Urinary bladder (tissue), 4 donors: Measurements from ENCODE around the gene CBR4. TPM values are rescaled to one million over a fixed set of nuclear protein-coding genes. Genes with fewer than 3 reads are reported as not detected.

ENCODE experiments used
- DNase-seq: peaks from one replicate; pipeline ENCODE4 v3.0.0-alpha.2; 2015; ENCODE audit errors: extremely low spot score
- H3K27ac ChIP-seq: one replicate; pipeline ENCODE4 v1.5.1; 2013; ENCODE audit warnings: low read depth, mild to moderate bottlenecking, moderate library complexity
- H3K36me3 ChIP-seq: one replicate; pipeline ENCODE4 v1.6.1; 2013; ENCODE audit warnings: mild to moderate bottlenecking, moderate library complexity; ENCODE audit not compliant: insufficient read depth
- H3K4me1 ChIP-seq: one replicate; pipeline ENCODE4 v1.6.1; 2013; ENCODE audit warnings: mild to moderate bottlenecking, moderate library complexity; ENCODE audit not compliant: insufficient read depth
- H3K4me3 ChIP-seq: one replicate; pipeline ENCODE4 v1.5.1; 2013; ENCODE audit warnings: low read depth, low read length
- WGBS: extraction: QIAGEN DNeasy Blood & Tissue Kit; methylation state at CpG from one replicate; pipeline ENCODE4 v1.1.7; 2013; 5-methylcytosine and 5-hydroxymethylcytosine counted together
- polyA plus RNA-seq: library from polyadenylated mRNA; stranded (reverse); fragments of 200-250 nt; gene quantifications from one replicate; pipeline ENCODE4 v1.2.3, GENCODE V29; 2013
- total RNA-seq: library from RNA; depleted of rRNA; stranded (reverse); fragments of >200 nt; gene quantifications from one replicate; pipeline ENCODE4 v1.2.3, GENCODE V29; 2014
- donor health status: healthy with polysubstance abuse.
- donor health status: healthy.

Gene CBR4
- 41.2 TPM for total RNA-seq
- polyA plus RNA-seq, result 9.6 TPM

DNA sequence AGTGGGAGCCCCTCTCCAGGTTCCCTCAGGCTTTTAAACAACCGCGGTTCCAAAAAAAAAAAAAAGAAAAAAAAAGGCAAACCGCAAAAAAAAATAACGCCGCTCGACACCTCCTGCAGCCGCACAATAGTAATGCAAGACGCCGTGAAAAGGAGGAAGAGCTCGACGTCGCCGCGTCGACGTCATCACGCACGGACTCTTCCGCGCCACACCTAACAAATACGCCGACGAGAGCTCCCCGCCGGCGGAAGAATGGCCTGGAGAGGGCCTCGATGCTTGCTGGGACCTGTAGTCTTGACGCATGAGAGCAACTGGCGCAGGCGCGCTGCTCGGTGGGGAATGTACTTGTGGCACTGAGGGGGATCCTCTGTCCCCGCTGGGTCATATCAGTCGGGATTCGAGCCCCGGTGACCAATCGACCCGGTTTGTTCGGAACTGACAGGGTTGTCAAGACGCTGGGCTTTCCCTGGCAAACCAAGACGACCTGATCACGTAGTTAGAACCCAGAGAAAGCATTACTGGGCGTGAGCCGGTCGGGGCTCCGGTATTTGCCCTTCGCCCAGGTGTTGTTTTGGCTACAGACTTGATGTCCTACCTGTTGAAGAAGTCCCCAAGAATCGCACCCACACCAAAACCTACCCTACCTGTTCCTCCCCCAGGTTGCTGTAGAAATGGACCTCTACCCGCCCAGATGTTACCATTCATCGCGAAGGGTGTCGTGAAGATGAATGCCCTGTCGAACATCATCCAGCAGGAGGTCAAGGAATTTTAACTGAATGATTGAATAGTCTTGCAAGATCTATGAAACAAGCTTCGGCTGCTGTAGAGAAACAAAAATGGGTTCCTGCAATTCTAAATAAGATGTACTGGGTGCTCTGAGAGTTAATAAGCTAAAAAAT, at the start of gene CBR4:
TSS of gene CBR4 (minus strand) at position 131 of the 899 bp plus-strand sequence. CDS start 166 bp downstream, outside the sequence.
- DNase-seq, result peak; percentile 97
- peak within 1 kb of the TSS; percentile 67 for H3K4me3 ChIP-seq
- no peaks in the 10 kb centered on the region for H3K36me3 ChIP-seq
- under 1% methylated on average over 54 of the region's 54 CpGs for WGBS
- peaks cover 1% of the 10 kb centered on the region for H3K4me1 ChIP-seq
- H3K27ac ChIP-seq, result peak within 1 kb of the TSS; percentile 91

DNA sequence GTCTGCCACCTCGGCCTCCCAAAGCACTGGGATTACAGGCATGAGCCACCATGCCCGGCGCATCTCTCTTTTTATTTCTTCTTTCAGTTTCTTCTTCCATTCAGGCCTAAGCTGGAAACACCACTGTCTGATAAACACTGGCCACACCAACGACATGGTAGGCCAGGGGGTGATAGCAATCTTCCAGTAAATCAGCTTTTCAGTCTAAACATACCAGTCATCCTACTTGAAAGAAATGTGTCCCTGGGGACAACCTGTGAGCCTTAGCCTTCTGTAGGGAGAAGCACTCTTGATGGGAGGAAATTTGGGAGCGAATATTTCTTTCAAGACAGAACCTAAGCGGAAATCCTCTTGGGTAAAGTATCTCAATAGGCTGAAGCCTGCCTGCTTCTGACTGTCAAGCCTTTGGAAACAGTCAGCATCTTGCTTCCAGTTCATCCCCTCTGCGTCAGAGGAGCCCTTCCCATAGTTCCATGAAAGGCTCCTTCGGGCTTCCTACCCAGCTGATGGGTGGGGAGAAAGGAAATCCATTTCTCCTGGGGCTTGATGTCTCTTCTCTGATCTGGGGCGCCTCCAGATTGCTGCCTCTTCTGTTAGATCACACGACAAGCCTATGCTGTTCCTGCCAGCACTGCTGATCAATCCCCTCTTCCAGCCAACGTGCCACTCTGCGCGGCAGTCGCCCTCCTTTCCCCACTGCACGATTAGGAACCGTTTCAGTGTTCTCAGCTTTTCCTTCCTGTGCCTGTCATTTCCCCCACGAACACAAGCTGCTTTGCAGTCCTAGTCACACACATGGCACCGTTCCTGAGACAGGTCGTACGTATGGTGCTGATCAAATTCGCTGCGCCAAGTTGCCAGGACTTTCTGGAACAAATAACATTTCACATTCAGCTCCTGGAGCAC, 49.5 kb upstream of the CBR4 start:
- Histone ChIP-seq H3K4me1 (no peaks in the 10 kb centered on the region), H3K4me3 (no peak overlapping the region), H3K27ac (no peak overlapping the region), H3K36me3 (no peaks in the 10 kb centered on the region)
- 60% methylated on average over 22 of the region's 22 CpGs for WGBS
- no peak for DNase-seq

GRCh38 chr4:169058312-169058711, 48.3 kb upstream of the CBR4 start:
- H3K4me3 ChIP-seq, result no peak overlapping the region
- WGBS, result 88% methylated on average over 7 of the region's 7 CpGs
- no peaks in the 10 kb centered on the region for H3K36me3 ChIP-seq
- H3K4me1 ChIP-seq, result no peaks in the 10 kb centered on the region
- DNase-seq, result no peak
- H3K27ac ChIP-seq, result no peak overlapping the region

- H3K4me1 ChIP-seq, result no peaks in the 10 kb centered on the region
- no peak overlapping the region for H3K4me3 ChIP-seq
- 96% methylated on average over 6 of the region's 6 CpGs for WGBS
- H3K36me3 ChIP-seq, result no peaks in the 10 kb centered on the region
- H3K27ac ChIP-seq, result no peak overlapping the region
- no peak for DNase-seq
These were observed 44.8 kb upstream of the CBR4 start for GRCh38 chr4:169054879-169055278.

GRCh38 chr4:169052594-169052945, 42.5 kb upstream of the CBR4 start:
- H3K36me3 ChIP-seq, result no peaks in the 10 kb centered on the region
- H3K4me1 ChIP-seq, result no peaks in the 10 kb centered on the region
- 79% methylated on average over 6 of the region's 6 CpGs for WGBS
- H3K4me3 ChIP-seq, result no peak overlapping the region
- DNase-seq, result no peak
- H3K27ac ChIP-seq, result no peak overlapping the region

GRCh38 chr4:169051761-169052593, 41.9 kb upstream of the CBR4 start:
- H3K27ac ChIP-seq, result no peak overlapping the region
- DNase-seq, result no peak
- H3K4me3 ChIP-seq, result no peak overlapping the region
- 80% methylated on average over 10 of the region's 10 CpGs for WGBS
- H3K4me1 ChIP-seq, result no peaks in the 10 kb centered on the region
- no peaks in the 10 kb centered on the region for H3K36me3 ChIP-seq

- no peak overlapping the region for H3K27ac ChIP-seq
- no peak for DNase-seq
- WGBS, result 80% methylated on average over 9 of the region's 9 CpGs
These were observed 41.1 kb upstream of the CBR4 start for GRCh38 chr4:169050881-169051760.

GRCh38 chr4:169050284-169050683, 40.2 kb upstream of the CBR4 start:
- Histone ChIP-seq H3K4me1 (no peaks in the 10 kb centered on the region), H3K4me3 (no peak overlapping the region), H3K36me3 (no peaks in the 10 kb centered on the region), H3K27ac (no peak overlapping the region)
- DNase-seq, result no peak
- WGBS, result 44% methylated on average over 7 of the region's 7 CpGs

More at GRCh38 chr4:169050881-169051760, 41.1 kb upstream of the CBR4 start:
- no peaks in the 10 kb centered on the region for H3K4me1 ChIP-seq
- H3K36me3 ChIP-seq, result no peaks in the 10 kb centered on the region
- H3K4me3 ChIP-seq, result no peak overlapping the region

GRCh38 chr4:169048868-169049414, 38.9 kb upstream of the CBR4 start:
- H3K4me1 ChIP-seq, result no peaks in the 10 kb centered on the region
- no peak for DNase-seq
- WGBS, result 93% methylated on average over 9 of the region's 9 CpGs
- H3K36me3 ChIP-seq, result no peaks in the 10 kb centered on the region
- H3K27ac ChIP-seq, result no peak overlapping the region
- H3K4me3 ChIP-seq, result no peak overlapping the region

GRCh38 chr4:169047956-169048355, 37.9 kb upstream of the CBR4 start:
- WGBS, result 62% methylated on average over 4 of the region's 4 CpGs
- DNase-seq, result no peak
- no peak overlapping the region for H3K27ac ChIP-seq
- no peak overlapping the region for H3K4me3 ChIP-seq
- no peaks in the 10 kb centered on the region for H3K36me3 ChIP-seq
- H3K4me1 ChIP-seq, result no peaks in the 10 kb centered on the region

DNA sequence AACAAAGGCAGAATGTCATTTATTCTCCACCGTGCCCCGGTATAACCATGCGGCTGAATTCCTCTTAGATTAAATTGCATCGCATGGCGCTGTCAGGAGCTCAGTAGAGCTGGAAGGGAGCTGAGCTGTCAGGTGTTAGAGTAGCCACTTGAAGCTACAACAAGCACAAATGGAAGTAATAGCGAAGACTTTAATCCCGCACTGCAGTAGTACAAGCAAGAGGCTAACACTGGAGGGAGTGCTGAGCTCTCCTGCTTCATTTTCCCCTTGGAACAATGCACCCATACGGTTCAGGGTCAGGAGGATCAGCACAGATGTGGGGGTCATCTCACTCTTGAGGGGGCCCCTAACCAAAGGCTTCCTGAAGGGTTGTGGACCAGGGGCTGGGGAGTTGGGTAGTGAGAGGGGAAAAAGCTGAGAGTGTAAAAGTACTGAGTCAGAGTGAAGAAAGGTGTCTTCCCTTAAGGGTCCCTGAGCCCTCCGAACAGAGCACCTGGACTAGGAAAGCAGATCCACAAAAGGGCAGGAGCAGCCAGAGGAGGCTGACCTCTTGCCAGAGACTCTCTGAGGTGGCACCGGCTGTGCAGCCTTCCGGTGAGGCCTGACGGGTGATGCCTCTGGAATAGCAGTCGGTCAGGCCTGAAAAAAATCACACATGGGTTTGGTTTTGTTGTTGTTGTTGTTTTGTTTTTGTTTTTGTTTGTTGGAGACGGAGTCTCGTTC, 36.0 kb upstream of the CBR4 start:
- H3K4me1 ChIP-seq, result no peaks in the 10 kb centered on the region
- H3K36me3 ChIP-seq, result no peaks in the 10 kb centered on the region
- no peak for DNase-seq
- H3K27ac ChIP-seq, result no peak overlapping the region
- WGBS, result 80% methylated on average over 15 of the region's 15 CpGs
- H3K4me3 ChIP-seq, result no peak overlapping the region
